Measurements from ENCODE around the gene CLEC3B.

Gene CLEC3B

DNA sequence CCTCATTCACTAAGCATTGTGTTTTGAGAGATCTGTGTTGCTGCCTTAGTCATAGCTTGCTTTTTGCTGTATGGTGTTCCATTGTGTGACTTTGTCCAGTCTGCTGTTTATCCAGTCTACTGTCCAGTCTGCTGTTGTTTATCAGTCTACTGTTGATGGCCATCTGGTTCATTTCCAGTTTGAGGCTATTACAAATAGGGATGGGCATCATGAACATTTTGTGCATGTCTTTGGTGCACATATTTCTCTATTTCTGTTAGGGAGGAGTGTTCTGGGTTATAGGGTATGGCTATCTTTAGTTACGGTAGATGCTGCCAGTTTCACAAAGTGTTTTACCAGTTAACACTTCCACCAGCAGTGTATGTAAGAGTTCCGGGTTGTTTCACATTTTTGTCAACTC is 22.2 kb upstream of the CLEC3B start:
- no peak for DNase-seq

DNA sequence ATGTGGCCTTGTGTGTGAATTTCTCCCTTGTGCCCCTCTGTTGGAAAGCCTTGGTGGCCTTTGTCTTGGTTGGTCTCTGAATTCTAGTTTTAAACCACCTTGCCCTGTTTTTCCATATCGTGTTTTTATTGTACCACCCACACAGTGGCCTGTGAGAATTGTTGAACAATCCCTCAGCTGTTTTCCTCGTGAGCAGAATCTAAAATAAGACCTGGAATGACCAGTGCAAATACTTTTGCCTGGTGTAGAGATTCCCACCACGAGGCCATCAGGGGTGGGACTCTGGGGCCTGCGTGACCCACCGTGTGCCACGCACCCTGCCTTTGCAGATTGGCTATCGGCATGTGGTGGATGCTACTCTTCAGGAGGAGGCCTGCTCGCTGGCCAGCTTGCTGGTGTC is 19.0 kb upstream of the CLEC3B start:
- DNase-seq = no peak

DNA sequence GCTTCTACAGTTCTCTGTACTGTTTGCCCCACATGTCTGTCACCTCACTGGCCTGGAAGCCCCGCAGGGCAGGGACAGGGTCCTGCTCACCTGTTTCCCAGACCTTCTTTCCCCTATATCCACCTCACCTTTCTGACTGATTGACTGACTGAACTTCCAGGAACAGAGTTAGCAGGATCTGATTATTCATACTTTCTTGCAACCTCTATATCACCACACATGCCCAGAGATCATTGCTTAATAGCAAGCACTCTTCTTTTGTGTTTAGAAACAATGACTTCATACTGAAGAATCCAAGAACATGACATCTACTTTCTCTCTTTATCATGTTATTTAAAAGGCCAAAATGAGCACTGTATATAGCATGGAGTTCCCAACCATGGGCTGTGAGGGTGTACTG is 18.0 kb upstream of the CLEC3B start:
- no peak for DNase-seq

DNA sequence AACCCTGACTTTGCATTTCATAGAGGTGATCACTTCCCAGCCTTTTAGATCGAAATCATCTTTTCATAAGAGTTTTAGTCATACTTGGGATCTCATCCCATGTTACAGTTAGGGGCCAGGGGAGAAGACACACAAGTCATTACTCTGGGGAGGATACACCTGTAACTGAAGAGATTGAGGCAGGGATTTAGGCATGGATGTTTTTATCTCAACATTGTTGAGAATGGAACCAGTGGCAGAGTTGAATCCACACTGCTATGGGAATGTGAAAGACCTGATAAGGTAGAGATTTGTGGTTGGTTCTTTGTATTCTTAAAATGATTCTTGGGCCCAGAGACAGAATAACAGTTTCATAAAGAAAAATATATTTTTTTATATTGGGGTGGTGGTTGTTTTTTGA is 16.2 kb upstream of the CLEC3B start:
- DNase-seq = no peak

DNA sequence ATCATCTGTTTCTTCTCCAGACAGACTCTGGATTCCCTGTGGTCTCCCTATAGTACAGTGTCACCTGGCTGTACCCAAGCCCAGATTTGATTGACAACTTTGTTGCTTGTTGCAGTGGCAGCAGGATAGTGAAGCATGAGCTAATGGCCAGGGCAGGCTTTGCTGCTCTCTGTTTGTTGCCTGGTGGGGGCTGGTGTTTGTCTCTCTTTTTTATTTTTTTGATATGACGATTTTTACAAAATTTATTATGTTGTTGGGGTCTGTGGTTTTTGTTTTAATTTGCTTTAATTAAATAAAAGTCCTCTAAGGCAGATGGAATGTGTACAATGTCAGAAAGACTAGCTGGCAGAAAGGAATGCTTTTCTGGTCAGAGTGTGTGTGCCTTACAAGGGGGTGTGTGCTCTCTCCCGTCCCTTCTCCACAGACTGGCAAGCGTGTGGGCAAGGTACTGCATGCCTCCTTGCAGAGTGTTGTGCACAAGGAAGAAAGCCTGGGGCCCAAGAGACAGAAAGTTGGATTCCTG is 15.2 kb upstream of the CLEC3B start:
- DNase-seq = no peak

DNA sequence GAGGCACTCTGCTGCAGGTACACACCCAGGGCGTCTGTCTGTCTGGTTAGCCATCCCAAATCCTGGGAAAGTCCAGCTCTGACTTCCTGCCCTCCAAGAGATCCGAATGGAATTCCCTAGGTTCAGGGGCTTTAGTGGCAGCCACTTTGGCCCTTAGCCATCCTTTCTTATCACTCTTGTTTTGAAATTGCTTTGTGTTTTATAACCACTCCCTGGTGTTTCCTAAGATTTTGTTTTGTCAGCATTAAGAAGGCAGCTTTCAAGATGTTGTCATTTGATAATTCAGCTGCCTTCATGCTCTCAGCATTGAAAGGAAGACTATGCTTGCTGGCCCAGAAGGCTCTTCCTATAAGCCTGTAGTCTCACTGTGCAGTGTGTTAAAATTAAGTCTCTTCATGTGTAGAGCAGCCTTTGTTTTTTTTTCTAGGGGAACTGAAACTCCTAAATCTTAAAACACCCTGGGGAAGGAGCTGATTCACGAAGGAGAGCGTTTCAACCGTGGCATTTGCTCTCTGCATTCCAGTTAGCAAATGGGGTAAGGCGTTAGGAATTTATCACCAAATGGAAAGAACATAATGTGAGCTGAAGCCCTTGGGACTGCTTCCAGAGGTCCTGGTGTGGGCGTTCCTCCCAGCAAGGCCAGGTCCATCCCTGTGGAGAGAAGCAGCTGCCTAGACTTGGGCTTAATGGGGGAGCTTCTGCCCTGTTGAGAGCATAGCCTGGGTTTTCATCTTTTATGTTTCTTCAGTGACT is 14.2 kb upstream of the CLEC3B start:
- no peak for DNase-seq

DNA sequence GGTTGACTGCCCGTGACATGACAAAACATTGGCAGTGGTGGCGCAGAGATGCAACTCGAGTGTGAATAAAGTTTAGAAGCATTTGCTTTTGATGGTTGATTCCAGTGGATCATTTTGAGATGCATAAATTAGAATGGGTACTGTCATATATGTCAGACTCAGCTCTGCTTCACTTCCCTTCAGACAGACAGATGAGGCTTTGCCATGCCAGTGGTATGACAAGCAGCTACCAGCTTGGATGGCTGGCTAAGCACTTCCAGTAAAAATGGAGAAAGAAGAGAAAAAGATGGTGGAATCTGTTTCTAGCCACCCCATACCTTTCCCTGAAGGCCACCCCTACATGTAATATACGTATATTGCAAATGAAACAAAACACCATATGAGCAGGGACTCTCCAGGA is 13.5 kb upstream of the CLEC3B start:
- no peak for DNase-seq

DNA sequence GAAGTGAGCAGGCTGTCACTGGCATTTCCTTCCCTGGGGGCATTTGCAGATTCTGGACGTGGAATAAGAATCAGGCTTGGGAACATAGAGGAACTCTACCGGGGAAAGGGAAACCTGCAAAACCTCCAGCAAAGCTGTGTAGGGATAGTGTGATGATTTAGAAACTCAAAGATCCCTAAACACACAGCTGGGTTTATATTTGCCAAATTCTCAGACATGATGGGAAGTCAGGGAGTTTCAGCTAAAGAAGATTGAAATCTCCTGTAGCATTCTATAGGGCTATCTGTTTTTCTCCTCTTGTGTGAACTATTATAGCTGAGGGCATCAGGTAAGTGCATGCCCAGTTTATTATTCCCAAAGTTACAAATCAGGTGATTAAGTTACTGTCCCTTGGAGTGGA is 9.2 kb upstream of the CLEC3B start:
- DNase-seq = no peak

DNA sequence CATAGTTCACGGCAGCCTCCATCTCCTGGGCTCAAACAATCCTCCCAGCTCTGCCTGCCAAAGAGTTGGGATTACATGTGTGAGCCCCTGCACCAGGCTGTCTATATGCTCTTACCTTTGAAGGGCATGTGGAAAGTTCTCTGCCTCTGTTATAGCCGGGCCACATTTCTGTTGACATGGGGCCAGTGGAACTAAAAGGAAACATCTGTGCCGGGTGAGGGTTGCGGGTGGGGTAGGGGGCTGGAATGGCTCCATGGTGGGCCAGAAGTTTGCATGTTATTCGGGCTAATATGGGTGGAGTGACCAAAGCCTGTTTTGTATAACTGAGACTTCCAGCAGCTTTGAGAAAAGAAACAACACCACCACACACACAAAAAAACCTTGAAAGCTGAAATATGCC is 8.3 kb upstream of the CLEC3B start:
- no peak for DNase-seq

DNA sequence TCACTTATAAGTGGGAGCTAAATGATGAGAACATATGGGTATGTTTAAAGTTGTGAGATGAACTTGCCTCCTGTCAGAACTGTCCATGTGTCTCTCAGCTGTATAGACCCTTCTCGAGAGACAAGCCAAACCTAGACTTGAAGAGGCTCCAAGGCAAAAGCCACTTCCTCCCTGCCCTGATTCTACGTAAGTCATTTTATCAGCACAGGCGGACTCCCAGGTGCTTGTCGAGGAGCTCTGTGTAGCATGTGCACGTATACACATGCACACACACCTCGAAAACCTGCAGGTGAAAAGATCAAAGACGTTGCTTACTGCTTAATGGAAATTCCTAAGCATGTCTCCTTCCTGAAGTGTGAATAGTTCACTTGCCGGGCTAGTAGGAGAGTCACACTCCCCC is 5.6 kb upstream of the CLEC3B start:
- no peak for DNase-seq

DNA sequence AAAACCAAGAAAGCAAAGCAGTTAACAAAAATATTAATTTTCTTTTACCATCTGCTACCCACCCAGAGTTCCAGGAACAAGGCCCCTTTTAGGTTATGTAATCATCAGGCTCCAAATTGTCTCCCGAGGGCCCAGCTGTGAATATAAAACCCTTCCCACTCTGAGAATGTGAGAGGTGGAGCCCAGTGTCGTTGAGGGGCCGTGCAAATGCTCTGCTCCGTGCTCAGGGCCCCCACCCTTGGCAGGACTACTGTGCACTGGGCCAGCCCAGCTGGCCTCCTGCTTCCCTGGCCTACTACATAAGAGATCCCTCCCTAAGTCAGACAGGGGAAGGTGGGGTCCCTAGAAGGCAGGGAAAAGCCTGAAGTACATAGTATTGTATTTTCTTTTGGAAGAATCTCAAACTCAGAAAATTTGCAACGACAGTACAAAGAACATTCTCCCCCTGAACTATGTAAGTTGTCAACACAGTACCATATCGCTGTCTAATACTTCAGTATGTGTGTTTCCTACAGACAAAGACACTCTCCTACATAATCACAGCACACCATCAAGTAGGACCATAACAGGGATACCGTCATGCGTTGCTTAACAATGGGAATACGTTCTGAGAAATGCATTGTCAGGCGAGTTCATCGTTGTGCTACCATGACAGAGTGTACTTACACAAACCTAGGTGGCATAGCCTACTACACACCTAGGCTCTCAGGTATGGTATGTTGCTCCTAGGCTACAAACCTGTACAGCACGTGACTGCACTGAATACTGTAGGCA is 4.4 kb upstream of the CLEC3B start:
- DNase-seq = no peak

DNA sequence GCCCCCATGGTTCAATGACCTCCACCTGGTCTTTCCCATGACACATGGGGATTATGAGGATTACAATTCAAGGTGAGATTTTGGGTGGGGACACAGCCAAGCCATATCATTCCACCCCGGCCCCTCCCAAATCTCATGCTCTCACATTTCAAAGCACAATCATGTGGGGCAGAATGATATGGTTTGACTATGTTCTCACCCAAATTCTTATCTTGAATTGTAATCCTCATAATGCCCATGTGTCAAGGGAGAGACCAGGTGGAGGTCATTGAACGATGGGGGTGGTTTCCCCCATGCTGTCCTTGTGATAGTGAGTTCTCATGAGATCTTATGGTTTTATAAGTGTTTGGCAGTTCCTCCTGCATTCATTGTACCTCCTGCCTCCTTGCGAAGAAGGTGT is 2.4 kb upstream of the CLEC3B start:
- DNase-seq = no peak

DNA sequence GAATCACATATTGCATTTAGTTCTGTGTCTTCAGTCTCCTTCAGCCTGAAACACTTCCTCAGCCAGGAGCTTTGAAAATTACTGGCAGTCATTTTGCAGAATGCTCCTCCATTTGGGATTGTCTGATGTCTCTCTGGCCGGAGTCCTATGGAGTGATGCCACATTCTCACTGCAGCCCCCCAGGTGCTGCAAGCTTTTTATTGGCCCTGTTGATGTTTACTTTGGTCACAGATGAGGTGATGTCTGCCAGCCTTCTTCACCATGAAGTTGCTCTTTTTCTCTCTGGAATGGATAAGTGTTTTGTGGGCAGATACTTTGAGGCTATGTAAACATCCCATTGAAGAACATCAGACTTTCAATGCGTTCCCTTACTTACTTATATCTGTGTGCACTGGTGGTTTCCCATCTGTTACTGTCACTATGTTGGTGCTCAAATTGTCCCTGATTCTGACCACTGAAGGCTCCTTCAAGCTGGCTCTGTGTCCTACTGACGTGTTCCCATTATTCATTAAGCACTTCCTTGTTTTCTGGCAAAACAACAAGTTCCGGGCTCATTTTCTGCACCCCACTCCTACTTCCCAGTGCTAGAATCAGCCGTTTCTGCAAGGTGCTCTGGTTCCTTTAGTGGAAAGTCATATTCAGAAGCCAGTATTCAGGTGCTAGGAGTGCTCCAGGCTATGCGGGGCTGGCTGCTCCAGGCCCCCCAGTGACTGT is 1.4 kb upstream of the CLEC3B start:
- peak; percentile 25 for DNase-seq

DNA sequence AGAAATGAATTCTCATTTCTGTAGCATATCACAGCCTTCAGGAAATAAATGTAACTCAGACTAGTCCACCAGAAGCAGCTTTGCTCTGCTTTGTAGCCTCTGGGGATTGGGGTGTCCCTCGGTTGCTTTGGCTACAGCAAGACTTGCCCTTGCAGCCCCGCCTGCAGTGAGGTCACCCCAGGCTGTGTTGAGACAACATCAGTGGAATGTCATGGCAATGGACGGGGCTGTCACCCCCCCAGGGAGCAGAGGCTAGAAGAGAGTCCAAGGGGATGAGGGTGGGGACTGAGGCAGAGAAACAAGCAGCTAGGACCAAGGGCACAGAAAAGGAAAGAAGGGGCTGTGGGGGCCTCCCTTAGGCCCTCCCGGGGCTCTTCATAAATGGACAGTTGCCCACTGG is 854 bp downstream of the CLEC3B start:
- DNase-seq = no peak

DNA sequence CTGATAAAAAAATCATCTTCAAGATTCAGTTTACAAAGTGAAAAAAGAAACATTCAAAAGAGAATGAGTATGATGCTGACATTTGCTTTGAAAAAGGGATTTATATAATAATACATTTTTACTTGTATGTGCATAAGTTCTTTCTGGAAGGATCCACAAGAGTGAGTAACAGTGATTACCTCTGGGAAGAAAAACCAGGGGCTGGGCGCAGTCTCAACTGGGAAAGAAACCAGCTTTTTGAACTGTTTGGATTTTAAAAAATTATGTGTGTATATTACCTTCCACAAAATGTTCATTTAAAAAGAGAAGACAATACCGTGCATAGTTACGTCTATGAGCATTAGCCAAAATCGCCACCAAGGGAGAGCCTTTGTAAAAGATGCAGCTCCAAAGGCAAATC is 1.3 kb downstream of the CLEC3B start:
- no peak for DNase-seq

DNA sequence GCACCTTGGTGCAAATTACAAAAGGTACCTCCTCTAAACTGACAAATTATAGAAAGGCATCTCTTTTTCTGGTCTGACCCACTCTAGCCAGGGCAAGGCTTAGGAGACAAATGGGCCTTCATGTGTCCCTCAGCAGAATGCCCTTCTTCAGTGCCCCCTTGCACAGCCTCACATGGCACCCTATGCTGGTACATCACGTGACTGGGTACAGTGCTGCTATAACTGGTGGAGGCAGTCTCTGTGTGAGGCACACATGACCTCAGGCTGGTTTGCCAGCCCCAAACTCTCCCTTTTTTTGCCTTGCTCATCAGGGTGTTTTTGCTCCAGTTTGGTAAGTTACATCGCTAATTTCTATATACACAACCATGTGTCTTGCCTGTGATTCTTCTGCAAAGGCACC is 3.1 kb downstream of the CLEC3B start:
- no peak for DNase-seq

DNA sequence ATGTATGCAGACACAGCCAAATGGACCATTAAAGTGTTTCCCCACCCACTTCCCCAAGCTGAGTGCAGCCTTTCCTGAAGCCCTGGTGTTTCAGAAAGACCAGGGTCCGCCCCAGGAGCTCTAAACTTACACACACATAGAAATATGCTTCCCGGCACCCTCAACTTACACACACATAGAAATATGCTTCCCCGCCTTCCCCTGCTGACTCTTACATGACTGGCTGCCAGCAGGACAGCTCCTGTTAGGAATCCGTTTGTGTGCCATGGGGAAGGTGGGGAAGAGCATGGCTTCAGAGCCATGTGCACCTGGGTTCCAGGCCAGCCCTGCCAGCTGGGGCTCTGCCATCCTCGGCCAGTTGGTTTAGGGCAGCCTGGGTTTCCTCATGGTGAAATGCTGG is 3.6 kb downstream of the CLEC3B start:
- DNase-seq = no peak

DNA sequence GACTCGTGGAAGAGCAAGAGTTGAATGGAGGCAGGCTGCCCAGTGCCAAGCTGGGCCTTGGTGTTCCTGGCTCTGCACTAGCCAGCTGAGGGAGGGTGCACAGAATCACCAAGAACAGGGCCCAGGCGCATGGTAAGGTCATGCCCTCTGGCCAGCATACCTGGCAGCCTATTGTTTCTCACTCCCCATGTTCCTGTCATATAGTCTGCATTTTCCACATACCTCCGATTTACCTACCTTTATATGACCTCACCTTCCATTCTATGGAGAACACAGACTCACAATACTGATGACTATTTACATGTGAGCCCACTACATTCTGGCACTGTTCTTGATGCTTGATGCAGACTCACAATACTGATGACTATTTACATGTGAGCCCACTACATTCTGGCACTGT is 5.4 kb downstream of the CLEC3B start:
- DNase-seq = no peak

DNA sequence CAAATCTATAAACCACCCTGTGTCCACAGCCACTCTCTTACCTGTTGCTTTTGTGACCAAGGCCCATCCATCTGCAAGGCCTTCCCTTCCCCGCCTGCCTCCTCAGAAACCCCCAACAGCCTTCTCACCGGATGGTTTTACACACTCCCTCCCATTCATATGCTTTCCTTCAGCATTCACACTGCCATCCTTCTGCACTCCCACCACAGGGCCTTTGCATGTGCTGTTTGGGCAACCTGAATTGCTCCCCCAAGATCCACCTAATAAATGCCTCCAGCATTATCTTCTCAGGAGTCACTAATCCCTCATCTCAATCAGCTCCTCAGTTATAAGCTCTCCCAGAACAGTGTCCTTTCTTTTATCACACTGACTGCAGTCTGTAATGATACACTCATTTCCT is 6.0 kb downstream of the CLEC3B start:
- DNase-seq = no peak

DNA sequence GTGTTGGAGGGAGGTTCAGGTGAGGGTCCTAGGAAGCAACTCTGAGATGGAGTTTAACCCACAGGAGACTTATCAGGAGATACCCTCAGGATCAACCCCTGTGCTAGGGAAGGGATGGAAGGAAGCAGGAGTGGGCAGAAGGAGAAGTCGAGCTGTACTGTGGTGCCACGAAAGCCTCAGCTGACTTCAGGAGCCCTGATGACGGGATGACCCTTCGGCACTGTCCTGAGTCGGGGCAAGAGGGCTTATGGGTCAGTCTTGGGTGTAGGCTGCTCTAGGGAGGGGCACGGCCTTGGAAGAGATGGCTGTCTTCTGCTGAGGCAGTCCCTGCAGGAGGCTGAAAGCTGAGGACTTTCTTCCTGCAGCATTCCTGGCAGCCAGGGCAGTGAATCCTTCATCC is 7.7 kb downstream of the CLEC3B start:
- no peak for DNase-seq

DNA sequence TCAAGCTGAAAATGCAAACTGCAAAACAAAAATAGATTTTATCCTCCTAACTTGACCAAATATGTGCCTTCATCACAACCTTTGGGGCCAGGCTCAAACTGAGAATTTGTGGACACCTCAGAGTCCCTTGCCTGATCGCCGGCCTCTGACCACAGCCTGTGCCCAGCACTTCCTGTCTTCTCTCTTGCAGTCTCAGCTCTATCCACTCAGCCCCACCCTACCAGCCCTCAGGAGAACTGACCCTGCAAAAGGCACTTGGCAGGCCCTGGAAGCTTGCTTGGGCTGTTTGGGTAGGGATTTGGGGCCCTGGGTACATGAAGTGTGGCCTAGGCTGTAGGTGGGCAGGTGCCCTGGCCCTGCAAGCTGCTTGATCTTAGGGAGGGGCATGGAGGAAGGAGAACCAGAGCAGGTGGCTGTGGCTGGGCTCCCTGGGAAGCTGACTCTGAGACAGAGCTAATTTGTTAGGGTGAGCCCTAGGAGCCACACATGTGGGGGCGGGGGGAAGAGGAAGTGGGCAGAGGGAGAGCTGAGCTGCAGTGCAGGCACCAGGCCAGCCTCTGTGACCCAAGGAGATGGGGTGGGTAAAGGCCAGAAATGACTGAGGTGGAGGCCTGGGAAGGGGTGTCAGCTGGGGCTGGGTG is 8.6 kb downstream of the CLEC3B start:
- DNase-seq = no peak

DNA sequence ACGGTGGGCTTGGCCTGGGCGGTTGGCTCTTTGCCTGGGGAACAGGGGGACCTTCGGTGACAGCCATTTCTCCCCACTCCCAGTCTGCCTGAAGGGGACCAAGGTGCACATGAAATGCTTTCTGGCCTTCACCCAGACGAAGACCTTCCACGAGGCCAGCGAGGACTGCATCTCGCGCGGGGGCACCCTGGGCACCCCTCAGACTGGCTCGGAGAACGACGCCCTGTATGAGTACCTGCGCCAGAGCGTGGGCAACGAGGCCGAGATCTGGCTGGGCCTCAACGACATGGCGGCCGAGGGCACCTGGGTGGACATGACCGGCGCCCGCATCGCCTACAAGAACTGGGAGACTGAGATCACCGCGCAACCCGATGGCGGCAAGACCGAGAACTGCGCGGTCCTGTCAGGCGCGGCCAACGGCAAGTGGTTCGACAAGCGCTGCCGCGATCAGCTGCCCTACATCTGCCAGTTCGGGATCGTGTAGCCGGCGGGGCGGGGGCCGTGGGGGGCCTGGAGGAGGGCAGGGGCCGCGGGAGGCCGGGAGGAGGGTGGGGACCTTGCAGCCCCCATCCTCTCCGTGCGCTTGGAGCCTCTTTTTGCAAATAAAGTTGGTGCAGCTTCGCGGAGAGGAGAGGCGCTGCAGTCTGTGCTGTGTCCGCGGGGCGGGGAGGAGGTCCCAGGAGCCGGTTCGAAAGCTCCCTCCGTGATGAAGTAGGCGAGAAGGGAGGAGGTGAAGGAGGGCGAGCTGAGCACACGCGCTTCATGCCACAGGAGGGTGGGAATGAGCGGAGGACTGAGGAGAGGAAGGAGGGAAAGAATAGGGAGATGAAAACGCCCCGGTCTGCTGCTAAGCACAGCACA is 9.6 kb downstream of the CLEC3B start:
- peak; percentile 39 for DNase-seq
